ENCODE measurements around the gene CALN1. TPM values are rescaled to one million over a fixed set of nuclear protein-coding genes. Genes with fewer than 3 reads are reported as not detected.

CALN1 gene
- polyA plus RNA-seq, 1 donor from 2014 or later: 7.8 TPM

DNA sequence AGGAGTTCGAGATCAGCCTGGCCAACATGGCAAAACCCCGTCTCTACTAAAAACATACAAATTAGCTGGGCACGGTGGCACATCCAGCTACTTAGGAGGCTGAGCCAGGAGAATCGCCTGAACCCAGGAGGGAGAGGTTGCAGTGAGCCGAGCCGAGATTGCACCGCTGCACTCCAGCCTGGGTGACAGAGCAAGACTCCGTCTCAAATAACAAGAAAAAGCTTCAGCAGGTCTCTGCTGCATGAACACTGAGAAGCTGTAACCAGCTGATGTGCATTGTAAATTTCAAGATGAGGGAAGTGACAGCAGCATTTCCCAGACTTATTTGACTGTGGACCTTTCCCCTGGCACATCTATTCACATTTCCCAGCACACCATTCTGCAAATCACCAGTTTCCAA is 222.0 kb downstream of the CALN1 start:
- no peak overlapping the region for H3K27ac ChIP-seq (ENCODE audit: low read length)

DNA sequence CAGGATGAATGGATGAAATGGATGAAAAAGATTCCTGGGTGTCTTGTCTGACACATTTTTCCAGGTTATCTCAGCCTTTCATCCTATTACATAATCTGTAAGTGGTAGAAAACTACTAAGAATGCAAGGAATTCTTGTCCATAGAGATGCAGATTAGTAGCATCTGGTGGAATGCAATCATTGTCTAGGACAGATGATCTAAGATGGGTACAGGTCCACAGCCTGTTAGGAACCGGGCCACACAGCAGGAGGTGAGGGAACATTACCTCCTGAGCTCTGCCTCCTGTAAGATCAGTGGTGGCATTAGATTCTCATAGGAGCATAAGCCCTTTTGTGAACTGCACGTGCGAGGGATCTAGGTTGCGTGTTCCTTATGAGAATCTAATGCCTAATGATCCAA is 225.0 kb downstream of the CALN1 start:
- H3K9ac ChIP-seq (ENCODE audit: low read length): no peak overlapping the region
- H3K4me2 ChIP-seq (ENCODE audit: low read length): no peak overlapping the region
- H3K27ac ChIP-seq (ENCODE audit: low read length): no peak overlapping the region
- no peaks in the 10 kb centered on the region for H4K20me1 ChIP-seq (ENCODE audit: insufficient read depth)
- H3K4me3 ChIP-seq (ENCODE audit: low read length): no peak overlapping the region
- TF ChIP-seq EZH2 (IDR thresholded peaks at IDR 0.05; ENCODE audit: borderline replicate concordance, insufficient read depth, low read length, poor library complexity, severe bottlenecking): no peak
- no peak for TF ChIP-seq POLR2AphosphoS5 (IDR thresholded peaks at IDR 0.05)
- no peak for TF ChIP-seq RAD21 (conservative IDR thresholded peaks at IDR 0.05)
- TF ChIP-seq CTCF (IDR thresholded peaks at IDR 0.05; ENCODE audit: poor library complexity, severe bottlenecking): no peak
- TF ChIP-seq SMC3 (conservative IDR thresholded peaks at IDR 0.05; ENCODE audit: poor library complexity): no peak
- no peak for TF ChIP-seq TAF1 (IDR thresholded peaks at IDR 0.05; ENCODE audit: low read depth)
- no peaks in the 10 kb centered on the region for H3K9me3 ChIP-seq (ENCODE audit: low read length)
- no peaks in the 10 kb centered on the region for H3K36me3 ChIP-seq (ENCODE audit: insufficient read depth, low read length)
- H2AFZ ChIP-seq (ENCODE audit: low read depth, low read length): no peak overlapping the region
- no peaks in the 10 kb centered on the region for H3K79me2 ChIP-seq (replicated peaks; ENCODE audit: insufficient read depth, low read length)
- no peaks in the 10 kb centered on the region for H3F3A ChIP-seq (ENCODE audit: insufficient read depth, low read length, poor library complexity, severe bottlenecking)
- H3K9me2 ChIP-seq (ENCODE audit: insufficient read depth, low read length): no peaks in the 10 kb centered on the region
- no peaks in the 10 kb centered on the region for H3K27me3 ChIP-seq (ENCODE audit: insufficient read depth, low read depth, low read length)

More for the DNA sequence above, 222.0 kb downstream of the CALN1 start:
- Histone ChIP-seq H3F3A (ENCODE audit: insufficient read depth, low read length, poor library complexity, severe bottlenecking) (no peaks in the 10 kb centered on the region), H3K9me2 (ENCODE audit: insufficient read depth, low read length) (no peaks in the 10 kb centered on the region), H2AFZ (ENCODE audit: low read depth, low read length) (no peak overlapping the region), H3K9ac (ENCODE audit: low read length) (no peak overlapping the region), H4K20me1 (ENCODE audit: insufficient read depth) (no peaks in the 10 kb centered on the region), H3K79me2 (replicated peaks; ENCODE audit: insufficient read depth, low read length) (no peaks in the 10 kb centered on the region), H3K4me2 (ENCODE audit: low read length) (no peak overlapping the region), H3K9me3 (ENCODE audit: low read length) (no peaks in the 10 kb centered on the region), H3K4me3 (ENCODE audit: low read length) (no peak overlapping the region), H3K27me3 (ENCODE audit: insufficient read depth, low read depth, low read length) (no peaks in the 10 kb centered on the region), H3K36me3 (ENCODE audit: insufficient read depth, low read length) (no peaks in the 10 kb centered on the region)
- TF ChIP-seq POLR2AphosphoS5 (IDR thresholded peaks at IDR 0.05): no peak
- TF ChIP-seq TAF1 (IDR thresholded peaks at IDR 0.05; ENCODE audit: low read depth): no peak
- no peak for TF ChIP-seq MXI1 (conservative IDR thresholded peaks at IDR 0.05; ENCODE audit: poor library complexity, severe bottlenecking)
- TF ChIP-seq RAD21 (conservative IDR thresholded peaks at IDR 0.05): no peak
- TF ChIP-seq, protein P1, sequence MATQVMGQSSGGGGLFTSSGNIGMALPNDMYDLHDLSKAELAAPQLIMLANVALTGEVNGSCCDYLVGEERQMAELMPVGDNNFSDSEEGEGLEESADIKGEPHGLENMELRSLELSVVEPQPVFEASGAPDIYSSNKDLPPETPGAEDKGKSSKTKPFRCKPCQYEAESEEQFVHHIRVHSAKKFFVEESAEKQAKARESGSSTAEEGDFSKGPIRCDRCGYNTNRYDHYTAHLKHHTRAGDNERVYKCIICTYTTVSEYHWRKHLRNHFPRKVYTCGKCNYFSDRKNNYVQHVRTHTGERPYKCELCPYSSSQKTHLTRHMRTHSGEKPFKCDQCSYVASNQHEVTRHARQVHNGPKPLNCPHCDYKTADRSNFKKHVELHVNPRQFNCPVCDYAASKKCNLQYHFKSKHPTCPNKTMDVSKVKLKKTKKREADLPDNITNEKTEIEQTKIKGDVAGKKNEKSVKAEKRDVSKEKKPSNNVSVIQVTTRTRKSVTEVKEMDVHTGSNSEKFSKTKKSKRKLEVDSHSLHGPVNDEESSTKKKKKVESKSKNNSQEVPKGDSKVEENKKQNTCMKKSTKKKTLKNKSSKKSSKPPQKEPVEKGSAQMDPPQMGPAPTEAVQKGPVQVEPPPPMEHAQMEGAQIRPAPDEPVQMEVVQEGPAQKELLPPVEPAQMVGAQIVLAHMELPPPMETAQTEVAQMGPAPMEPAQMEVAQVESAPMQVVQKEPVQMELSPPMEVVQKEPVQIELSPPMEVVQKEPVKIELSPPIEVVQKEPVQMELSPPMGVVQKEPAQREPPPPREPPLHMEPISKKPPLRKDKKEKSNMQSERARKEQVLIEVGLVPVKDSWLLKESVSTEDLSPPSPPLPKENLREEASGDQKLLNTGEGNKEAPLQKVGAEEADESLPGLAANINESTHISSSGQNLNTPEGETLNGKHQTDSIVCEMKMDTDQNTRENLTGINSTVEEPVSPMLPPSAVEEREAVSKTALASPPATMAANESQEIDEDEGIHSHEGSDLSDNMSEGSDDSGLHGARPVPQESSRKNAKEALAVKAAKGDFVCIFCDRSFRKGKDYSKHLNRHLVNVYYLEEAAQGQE (IDR thresholded peaks at IDR 0.05; ENCODE audit: borderline replicate concordance): no peak
- TF ChIP-seq EZH2 (IDR thresholded peaks at IDR 0.05; ENCODE audit: borderline replicate concordance, insufficient read depth, low read length, poor library complexity, severe bottlenecking): no peak
- TF ChIP-seq CTCF (IDR thresholded peaks at IDR 0.05; ENCODE audit: poor library complexity, severe bottlenecking): no peak
- no peak for TF ChIP-seq EP300 (conservative IDR thresholded peaks at IDR 0.05; ENCODE audit: poor library complexity, severe bottlenecking)
- no peak for TF ChIP-seq SMC3 (conservative IDR thresholded peaks at IDR 0.05; ENCODE audit: poor library complexity)

Measured in neural cell (in vitro differentiated cells).